Activated CD4-positive, CD25-positive, alpha-beta regulatory T cell (primary cell): Measurements from ENCODE around the gene NTRK3.
A peak's percentile ranks its signal among the peaks of the same experiment; 100 is the strongest.

Experiments
- DNase-seq, 4 experiments: peaks; one replicate each; lab custom pipeline; 2025; lab: John Stamatoyannopoulos, UW

NTRK3 gene

GRCh38 chr15:88257311-88258092 lies 963 bp upstream of the NTRK3 start:
- DNase-seq = no peak

- DNase-seq = no peak
These were observed 858 bp downstream of the NTRK3 start for GRCh38 chr15:88255484-88256278.

- no peak for DNase-seq
These were observed 1.5 kb downstream of the NTRK3 start for GRCh38 chr15:88255087-88255483.

GRCh38 chr15:88252441-88252840 lies 4.1 kb downstream of the NTRK3 start:
- no peak for DNase-seq

GRCh38 chr15:88250826-88251225 lies 5.7 kb downstream of the NTRK3 start:
- no peak for DNase-seq

GRCh38 chr15:88249220-88249619 lies 7.3 kb downstream of the NTRK3 start:
- DNase-seq = no peak

- no peak for DNase-seq
These were observed 8.6 kb downstream of the NTRK3 start for GRCh38 chr15:88247914-88248313.

- DNase-seq = peak; percentile 42 to 62 (median 51)
These were observed 9.7 kb downstream of the NTRK3 start for GRCh38 chr15:88246666-88247446.

- DNase-seq = no peak
These were observed 10.5 kb downstream of the NTRK3 start for GRCh38 chr15:88246081-88246480.

GRCh38 chr15:88243895-88244787 lies 12.4 kb downstream of the NTRK3 start:
- no peak for DNase-seq

GRCh38 chr15:88242586-88243555 lies 13.7 kb downstream of the NTRK3 start:
- no peak for DNase-seq

GRCh38 chr15:88241461-88241860 lies 15.1 kb downstream of the NTRK3 start:
- DNase-seq = no peak

GRCh38 chr15:88241060-88241459 lies 15.5 kb downstream of the NTRK3 start:
- DNase-seq = no peak

- no peak for DNase-seq
These were observed 16.9 kb downstream of the NTRK3 start for GRCh38 chr15:88239594-88239993.

- no peak for DNase-seq
These were observed 17.7 kb downstream of the NTRK3 start for GRCh38 chr15:88238618-88239430.

GRCh38 chr15:88234711-88235110 lies 21.8 kb downstream of the NTRK3 start:
- no peak for DNase-seq

GRCh38 chr15:88233921-88234320 lies 22.6 kb downstream of the NTRK3 start:
- DNase-seq = no peak

GRCh38 chr15:88232771-88233201 lies 23.8 kb downstream of the NTRK3 start:
- no peak for DNase-seq

- DNase-seq = no peak
These were observed 24.5 kb downstream of the NTRK3 start for GRCh38 chr15:88231909-88232644.
